ENCODE data around the gene CD22. TPM values are rescaled to one million over a fixed set of nuclear protein-coding genes. Genes with fewer than 3 reads are reported as not detected.

CD22 gene
- total RNA-seq, 2 experiments from 2014 or later, result 1.7 to 1.8 TPM

DNA sequence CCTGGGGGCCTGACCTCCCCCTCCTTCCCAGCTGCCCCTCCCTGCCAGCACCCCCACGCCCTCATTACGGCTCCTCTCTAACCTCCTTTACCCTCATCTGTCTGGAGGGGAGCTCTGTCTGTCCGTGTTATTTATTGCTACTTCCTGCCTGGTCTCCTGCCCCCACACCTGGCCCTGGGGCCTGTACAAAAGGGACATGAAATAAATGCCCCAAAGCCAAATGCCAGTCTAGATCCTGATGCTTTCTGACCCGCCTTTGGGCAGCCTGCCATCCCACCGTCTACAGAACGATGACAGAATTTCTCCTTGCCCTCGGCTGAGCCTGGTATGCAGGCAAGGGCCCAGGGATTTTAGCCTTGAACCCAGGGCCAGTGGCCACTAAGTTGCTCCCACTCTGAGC lies 15.4 kb upstream of the CD22 start:
- H3K27ac Mint-ChIP-seq, result no peak overlapping the region
- POLR2A ChIA-PET, result interaction anchor here (1.0 kb wide), 1 partner anchor 103 kb away, joined by 3 read pairs; no protein-coding TSS in a partner anchor
- peaks cover 2% of the 10 kb centered on the region for H3K4me1 Mint-ChIP-seq
- no peak for DNase-seq
- no peak for ATAC-seq (ENCODE audit: low read depth)
- H3K4me3 Mint-ChIP-seq, result no peak overlapping the region
- H3K9me3 Mint-ChIP-seq, result no peaks in the 10 kb centered on the region
- peaks cover 5% of the 10 kb centered on the region for H3K27me3 Mint-ChIP-seq
- H3K36me3 Mint-ChIP-seq, result no peaks in the 10 kb centered on the region

DNA sequence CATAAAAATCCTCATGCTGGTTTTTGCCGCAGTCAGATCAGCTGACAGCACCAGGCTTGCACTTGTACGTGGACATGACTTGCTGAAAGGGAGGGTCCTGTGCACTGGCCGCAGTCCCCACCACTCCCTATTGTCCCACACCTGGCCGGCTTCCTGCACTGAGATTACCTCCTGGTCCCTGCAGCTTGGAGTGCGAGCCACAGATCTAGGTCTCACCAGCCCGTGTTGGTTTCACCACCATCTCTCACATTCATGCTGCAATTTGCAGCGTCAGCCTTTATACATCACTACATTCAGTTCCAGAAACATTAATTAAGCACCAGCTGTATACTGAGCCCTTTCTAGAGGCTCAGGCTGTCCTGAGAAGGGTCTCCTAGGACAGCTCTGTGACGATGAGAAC lies 15.0 kb upstream of the CD22 start:
- no peaks in the 10 kb centered on the region for H3K36me3 Mint-ChIP-seq
- H3K4me3 Mint-ChIP-seq, result no peak overlapping the region
- POLR2A ChIA-PET, result interaction anchor here (1.0 kb wide), 1 partner anchor 104 kb away, joined by 3 read pairs; no protein-coding TSS in a partner anchor
- ATAC-seq (ENCODE audit: low read depth) (no peak), DNase-seq (no peak)
- peaks cover under 1% of the 10 kb centered on the region for H3K27me3 Mint-ChIP-seq
- H3K9me3 Mint-ChIP-seq, result no peaks in the 10 kb centered on the region
- no peak overlapping the region for H3K27ac Mint-ChIP-seq
- peaks cover 7% of the 10 kb centered on the region for H3K4me1 Mint-ChIP-seq

DNA sequence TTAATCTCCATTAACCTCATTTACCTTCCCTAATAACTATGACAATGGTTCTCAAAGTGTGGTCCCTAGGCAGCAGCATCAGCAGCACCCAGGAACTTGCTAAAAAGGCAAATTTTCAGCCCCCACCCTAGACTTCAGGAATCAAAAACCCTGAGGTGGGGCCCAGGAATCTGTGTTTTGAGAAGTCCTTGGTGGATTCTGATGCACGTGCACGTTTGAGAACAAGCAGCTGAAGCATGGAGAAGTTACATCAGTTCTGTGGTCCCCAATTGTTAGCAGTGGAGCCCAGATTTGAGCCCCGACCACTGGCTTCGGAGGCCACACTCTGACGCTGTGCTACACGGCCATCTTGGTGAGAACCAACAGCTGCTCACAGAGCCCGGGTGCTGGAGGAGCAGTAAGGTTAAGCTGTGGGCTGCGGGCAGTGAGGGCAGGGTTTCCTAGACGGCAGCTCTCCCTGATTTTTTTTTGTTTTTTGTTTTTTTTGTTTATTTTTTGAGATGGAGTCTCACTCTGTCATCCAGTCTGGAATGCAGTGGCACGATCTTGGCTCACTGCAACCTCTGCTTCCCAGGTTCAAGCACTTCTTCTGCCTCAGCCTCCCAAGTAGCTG lies 14.0 kb upstream of the CD22 start:
- H3K4me1 Mint-ChIP-seq, result peaks cover 7% of the 10 kb centered on the region
- ATAC-seq (ENCODE audit: low read depth), result no peak

DNA sequence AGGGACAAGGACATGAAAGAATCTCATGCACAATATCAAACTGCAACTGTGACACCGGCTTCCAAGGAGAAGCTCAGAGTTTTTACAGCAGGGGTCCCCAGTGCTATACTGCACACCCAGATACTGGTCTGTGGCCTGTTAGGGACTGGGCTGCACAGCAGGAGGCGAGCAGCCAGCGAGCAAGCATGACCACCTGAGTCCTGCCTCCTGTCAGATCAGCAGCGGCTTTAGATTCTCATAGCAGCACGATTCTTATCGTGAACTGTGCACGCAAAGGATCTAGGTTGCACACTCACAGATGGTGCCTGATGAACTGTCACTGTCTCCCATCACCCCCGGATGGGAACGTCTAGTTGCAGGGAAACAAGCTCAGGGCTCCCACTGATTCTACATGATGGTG lies 13.1 kb upstream of the CD22 start:
- ATAC-seq (ENCODE audit: low read depth) (no peak), DNase-seq (no peak)
- Mint-ChIP-seq H3K4me1 (peaks cover 7% of the 10 kb centered on the region), H3K4me3 (no peak overlapping the region), H3K27ac (no peak overlapping the region), H3K27me3 (no peaks in the 10 kb centered on the region), H3K36me3 (no peaks in the 10 kb centered on the region), H3K9me3 (no peaks in the 10 kb centered on the region)
- POLR2A ChIA-PET, result no interaction called here

More for the DNA sequence above, 14.0 kb upstream of the CD22 start:
- POLR2A ChIA-PET, result no interaction called here
- H3K27me3 Mint-ChIP-seq, result no peaks in the 10 kb centered on the region
- no peak for DNase-seq
- no peak overlapping the region for H3K4me3 Mint-ChIP-seq
- H3K27ac Mint-ChIP-seq, result no peak overlapping the region
- no peaks in the 10 kb centered on the region for H3K9me3 Mint-ChIP-seq
- no peaks in the 10 kb centered on the region for H3K36me3 Mint-ChIP-seq

DNA sequence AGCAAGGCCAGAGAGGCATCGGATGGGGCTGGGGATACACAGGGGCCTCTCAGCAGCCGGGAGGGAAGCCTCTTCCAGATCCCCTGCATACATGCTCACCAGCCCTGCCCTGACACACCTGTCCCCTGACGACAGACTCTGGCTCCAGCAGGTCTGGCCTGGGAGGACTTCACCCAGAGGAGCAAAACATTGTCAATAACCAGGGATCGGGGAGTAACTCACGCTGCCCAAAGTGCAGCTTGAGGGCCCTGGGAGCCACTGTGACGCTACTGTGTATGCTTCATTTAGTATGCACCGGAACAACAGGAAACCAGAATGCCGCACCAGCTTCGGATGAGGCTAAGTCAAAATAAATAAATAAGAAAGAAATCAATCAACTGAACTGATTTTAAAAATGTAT lies 12.4 kb upstream of the CD22 start:
- Mint-ChIP-seq H3K4me3 (no peak overlapping the region), H3K27me3 (peaks cover 4% of the 10 kb centered on the region), H3K36me3 (no peaks in the 10 kb centered on the region), H3K27ac (no peak overlapping the region), H3K9me3 (no peaks in the 10 kb centered on the region), H3K4me1 (peaks cover 7% of the 10 kb centered on the region)
- DNase-seq (no peak), ATAC-seq (ENCODE audit: low read depth) (no peak)
- POLR2A ChIA-PET, result no interaction called here

DNA sequence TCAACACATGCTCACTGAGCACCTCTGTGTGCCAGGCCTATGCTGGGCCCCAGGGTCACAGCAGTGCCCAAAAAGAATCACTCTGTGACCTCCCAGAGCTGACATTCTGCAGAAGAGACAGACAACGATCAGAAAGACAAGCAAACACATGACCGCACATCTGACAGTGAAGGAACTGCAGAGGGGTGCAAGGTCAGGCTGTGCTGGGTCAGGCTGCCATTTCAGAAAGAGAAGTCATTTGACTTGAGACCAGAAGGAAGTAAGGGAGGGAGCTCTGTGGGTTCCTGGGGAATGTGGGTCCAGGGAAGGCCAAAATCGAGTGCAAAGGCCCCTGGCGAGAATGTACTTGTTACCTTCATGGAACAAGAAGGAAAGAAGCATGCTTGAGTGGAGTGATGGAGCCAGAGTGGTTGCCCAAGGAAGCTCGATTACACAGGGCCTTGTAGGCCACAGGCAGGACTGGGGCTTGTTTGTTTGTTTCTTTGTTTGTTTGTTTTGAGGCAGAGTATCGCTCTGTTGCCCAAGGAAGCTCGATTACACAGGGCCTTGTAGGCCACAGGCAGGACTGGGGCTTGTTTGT lies 11.4 kb upstream of the CD22 start:
- peaks cover 2% of the 10 kb centered on the region for H3K36me3 Mint-ChIP-seq
- H3K27ac Mint-ChIP-seq, result no peak overlapping the region
- H3K27me3 Mint-ChIP-seq, result peaks cover 6% of the 10 kb centered on the region
- DNase-seq, result no peak
- H3K4me1 Mint-ChIP-seq, result peaks cover 7% of the 10 kb centered on the region
- peaks cover 2% of the 10 kb centered on the region for H3K9me3 Mint-ChIP-seq
- POLR2A ChIA-PET, result no interaction called here
- no peak for ATAC-seq (ENCODE audit: low read depth)
- H3K4me3 Mint-ChIP-seq, result no peak overlapping the region

DNA sequence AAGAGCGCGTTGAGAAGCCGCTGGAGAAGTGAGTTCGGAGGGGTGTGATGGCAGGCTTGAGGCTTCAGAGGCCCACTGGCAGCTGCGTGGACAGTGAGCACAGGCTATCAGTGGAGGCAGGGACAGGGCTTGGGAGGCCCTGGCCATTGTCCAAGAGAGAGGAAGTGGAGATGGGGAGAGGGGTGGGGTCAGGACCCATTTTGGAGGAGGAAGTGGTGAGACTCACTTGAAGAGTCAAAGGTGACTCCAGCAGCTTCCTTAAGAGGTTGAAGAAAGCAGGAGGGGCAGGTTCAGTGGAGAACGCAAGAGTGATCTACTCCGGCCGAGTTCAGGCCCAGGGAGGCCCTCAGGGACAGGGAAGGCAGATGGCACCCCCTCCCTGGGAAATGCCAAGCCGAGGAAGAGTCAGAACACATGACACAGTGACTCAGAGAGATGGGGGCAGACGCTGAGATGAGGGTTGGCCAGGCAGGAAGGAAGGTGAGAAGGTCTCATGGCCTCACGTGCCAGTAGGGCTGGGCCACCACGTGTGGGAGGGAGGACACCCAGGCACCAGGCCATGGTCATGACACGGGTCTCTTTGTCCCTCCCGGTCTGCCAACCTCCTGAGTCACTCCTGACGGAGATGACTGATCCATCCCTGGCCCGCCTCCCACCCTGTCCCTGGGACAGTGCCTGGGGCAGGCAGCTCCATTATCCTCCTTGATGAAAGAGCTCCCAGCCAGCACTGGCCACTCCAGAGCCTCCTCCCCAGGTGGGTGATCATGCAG lies 10.1 kb upstream of the CD22 start:
- ATAC-seq (ENCODE audit: low read depth), result peak; percentile 65
- Mint-ChIP-seq H3K27ac (peak overlapping the region; percentile 81), H3K9me3 (peaks cover 2% of the 10 kb centered on the region), H3K36me3 (peaks cover 2% of the 10 kb centered on the region), H3K4me3 (peak overlapping the region; percentile 7), H3K4me1 (peaks cover 7% of the 10 kb centered on the region), H3K27me3 (peaks cover 9% of the 10 kb centered on the region)
- DNase-seq, result no peak
- POLR2A ChIA-PET, result interaction anchor here (0.5 kb wide), 1 partner anchor 28 kb away, joined by 3 read pairs; no protein-coding TSS in a partner anchor

DNA sequence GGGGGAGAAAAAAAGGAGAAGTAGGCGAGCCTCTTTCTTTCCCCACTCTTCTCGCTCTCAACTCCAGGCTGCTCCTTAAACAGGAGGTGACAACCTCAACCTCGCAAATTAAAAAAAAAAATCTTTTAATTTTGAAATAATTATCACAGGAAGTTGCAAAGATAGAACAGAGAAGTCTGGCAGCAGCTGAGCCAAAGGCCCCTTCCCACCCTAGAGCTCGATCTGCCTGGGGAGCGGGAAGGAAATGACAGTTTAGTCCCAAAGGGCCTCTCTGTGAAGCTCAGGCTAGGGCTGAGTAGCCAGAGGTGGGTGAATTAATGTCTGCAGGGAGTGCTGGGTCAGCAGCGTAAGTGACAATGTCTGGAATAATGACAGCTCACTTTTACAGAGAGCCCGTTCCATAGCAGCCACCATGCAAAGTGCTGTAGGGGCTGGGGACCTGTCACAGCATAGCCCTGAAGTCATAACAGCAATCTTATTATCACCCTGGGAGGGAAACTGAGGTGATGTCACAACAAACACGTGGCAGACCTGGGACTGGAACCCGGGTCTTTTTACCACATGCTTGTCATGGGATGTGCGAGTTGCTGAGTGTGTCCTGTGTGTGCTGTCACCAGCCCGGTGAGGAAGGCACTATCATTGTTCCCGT lies 8.8 kb upstream of the CD22 start:
- Mint-ChIP-seq H3K9me3 (peaks cover 2% of the 10 kb centered on the region), H3K4me3 (no peak overlapping the region), H3K4me1 (peaks cover 7% of the 10 kb centered on the region), H3K27me3 (peaks cover 11% of the 10 kb centered on the region), H3K36me3 (peaks cover 2% of the 10 kb centered on the region), H3K27ac (no peak overlapping the region)
- DNase-seq, result no peak
- ATAC-seq (ENCODE audit: low read depth), result no peak
- POLR2A ChIA-PET, result no interaction called here

DNA sequence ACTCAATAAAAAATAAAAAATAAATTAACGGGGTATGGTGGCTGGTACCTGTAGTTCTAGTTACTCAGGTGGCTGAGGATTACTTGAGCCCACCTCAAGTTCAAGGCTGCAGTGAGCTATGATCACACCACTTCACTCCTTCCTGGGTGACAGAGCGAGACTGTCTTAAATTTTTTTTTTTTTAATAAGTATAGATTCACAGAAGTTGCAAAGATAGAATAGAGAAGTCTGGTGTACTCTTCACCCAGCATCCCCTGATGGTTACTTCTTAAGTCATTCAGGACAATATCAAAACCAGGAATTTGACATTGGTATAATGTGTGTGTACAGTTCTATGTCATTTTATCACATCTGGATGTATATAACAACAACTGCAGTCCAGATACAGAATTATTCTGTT lies 7.7 kb upstream of the CD22 start:
- H3K4me3 Mint-ChIP-seq, result no peak overlapping the region
- H3K27ac Mint-ChIP-seq, result no peak overlapping the region
- peaks cover 2% of the 10 kb centered on the region for H3K36me3 Mint-ChIP-seq
- no peak for DNase-seq
- H3K9me3 Mint-ChIP-seq, result peaks cover 2% of the 10 kb centered on the region
- peaks cover 20% of the 10 kb centered on the region for H3K27me3 Mint-ChIP-seq
- POLR2A ChIA-PET, result no interaction called here
- H3K4me1 Mint-ChIP-seq, result peaks cover 7% of the 10 kb centered on the region
- ATAC-seq (ENCODE audit: low read depth), result no peak

DNA sequence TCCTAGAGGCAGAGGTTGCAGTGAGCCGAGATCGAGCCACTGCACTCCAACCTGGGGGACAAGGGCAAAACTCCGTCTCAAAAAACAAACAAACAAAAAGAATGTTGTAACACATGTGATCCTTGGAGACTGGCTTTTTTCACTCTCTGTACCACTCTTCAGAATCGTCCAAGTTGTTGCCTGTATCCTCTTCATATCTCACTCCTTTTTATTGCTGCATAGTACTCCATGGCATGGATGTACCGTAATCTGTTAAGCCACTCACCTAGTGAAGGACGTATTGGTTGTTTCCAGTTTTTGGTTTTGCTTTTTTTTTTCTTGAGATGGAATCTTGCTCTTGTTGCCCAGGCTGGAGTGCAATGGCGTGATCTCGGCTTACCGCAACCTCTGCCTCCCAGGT lies 7.0 kb upstream of the CD22 start:
- DNase-seq (no peak), ATAC-seq (ENCODE audit: low read depth) (no peak)
- Mint-ChIP-seq H3K27me3 (peaks cover 22% of the 10 kb centered on the region), H3K4me1 (peaks cover 7% of the 10 kb centered on the region), H3K4me3 (no peak overlapping the region), H3K9me3 (peaks cover 2% of the 10 kb centered on the region), H3K36me3 (peaks cover 2% of the 10 kb centered on the region), H3K27ac (no peak overlapping the region)
- POLR2A ChIA-PET, result no interaction called here

DNA sequence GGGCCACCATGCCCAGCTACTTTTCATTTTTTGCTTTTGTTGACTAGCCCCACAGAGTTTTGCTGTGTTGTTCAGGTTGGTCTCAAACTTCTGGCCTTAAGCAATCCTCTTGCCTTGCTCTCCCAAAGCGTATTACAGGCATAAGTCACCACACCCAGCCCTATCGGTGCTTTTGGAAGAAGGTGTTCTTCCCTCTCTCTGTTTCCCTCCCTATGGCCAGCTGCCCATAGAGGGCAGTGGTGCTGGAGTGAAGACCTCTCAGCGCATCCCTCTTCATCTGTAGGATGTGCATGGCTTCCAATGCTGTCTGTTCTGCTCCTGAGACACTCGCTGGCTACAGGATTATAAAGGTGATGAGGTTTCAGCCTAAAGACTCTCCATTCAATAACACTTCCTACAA lies 1.3 kb upstream of the CD22 start:
- H3K27me3 Mint-ChIP-seq, result peaks cover 20% of the 10 kb centered on the region
- H3K4me1 Mint-ChIP-seq, result peaks cover 13% of the 10 kb centered on the region
- no peak overlapping the region for H3K27ac Mint-ChIP-seq
- POLR2A ChIA-PET, result no interaction called here
- H3K4me3 Mint-ChIP-seq, result no peak overlapping the region
- no peak for ATAC-seq (ENCODE audit: low read depth)
- H3K36me3 Mint-ChIP-seq, result no peaks in the 10 kb centered on the region
- no peak for DNase-seq
- H3K9me3 Mint-ChIP-seq, result no peaks in the 10 kb centered on the region

DNA sequence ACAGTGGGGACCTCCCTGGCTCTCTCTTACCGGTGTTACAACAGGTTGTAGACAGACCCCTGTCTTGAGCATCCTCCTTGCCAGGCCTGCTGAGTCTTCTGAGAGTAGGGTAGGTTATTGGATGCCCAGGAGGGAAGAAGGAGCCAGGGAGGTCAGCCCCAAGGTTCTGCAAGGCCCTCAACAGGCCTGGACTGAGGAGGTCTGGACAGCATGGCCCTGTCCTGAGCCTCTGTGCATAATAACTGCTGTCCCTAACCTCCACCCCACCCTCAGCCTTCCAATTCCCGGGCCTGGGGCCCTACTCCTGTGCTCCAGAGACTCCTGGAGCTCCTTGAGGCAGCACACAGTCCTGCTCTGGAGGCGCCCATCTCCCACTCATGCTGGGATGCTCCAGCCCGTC lies 336 bp downstream of the CD22 start:
- ATAC-seq (ENCODE audit: low read depth) (no peak), DNase-seq (no peak)
- POLR2A ChIA-PET, result no interaction called here
- Mint-ChIP-seq H3K27ac (no peak overlapping the region), H3K27me3 (peaks cover 21% of the 10 kb centered on the region), H3K4me1 (peaks cover 23% of the 10 kb centered on the region), H3K9me3 (no peaks in the 10 kb centered on the region), H3K4me3 (no peak overlapping the region), H3K36me3 (no peaks in the 10 kb centered on the region)

DNA sequence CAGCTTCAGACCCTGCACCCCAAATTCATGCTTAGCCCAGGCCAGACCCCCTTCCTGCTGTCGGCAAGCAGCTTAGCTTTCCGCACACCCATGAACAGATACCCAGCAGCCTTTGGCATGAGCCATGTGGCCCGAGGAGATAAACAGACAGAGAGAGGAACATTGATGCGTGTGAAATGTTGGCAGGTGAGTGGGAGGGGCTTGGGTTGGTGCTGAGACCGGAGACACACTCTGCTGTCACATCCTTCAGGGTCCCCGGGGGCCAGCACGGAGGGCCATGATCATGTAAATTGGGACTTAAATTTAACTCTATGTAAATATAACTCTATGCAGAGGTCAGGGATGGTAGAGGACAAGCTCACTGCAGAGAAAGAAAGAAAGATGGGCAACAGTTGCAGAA lies 1.5 kb downstream of the CD22 start:
- Mint-ChIP-seq H3K9me3 (no peaks in the 10 kb centered on the region), H3K27ac (no peak overlapping the region), H3K36me3 (no peaks in the 10 kb centered on the region), H3K4me1 (peaks cover 23% of the 10 kb centered on the region), H3K27me3 (peaks cover 16% of the 10 kb centered on the region), H3K4me3 (no peak overlapping the region)
- DNase-seq, result no peak
- ATAC-seq (ENCODE audit: low read depth), result no peak
- POLR2A ChIA-PET, result no interaction called here
